ENCODE measurements around the gene AP1S3. TPM values are rescaled to one million over a fixed set of nuclear protein-coding genes. Genes with fewer than 3 reads are reported as not detected.

Gene AP1S3
- total and polyA plus RNA-seq, 2 of the 4 experiments (the other 2 are of a cell fraction) = 2.5 to 4.1 TPM

DNA sequence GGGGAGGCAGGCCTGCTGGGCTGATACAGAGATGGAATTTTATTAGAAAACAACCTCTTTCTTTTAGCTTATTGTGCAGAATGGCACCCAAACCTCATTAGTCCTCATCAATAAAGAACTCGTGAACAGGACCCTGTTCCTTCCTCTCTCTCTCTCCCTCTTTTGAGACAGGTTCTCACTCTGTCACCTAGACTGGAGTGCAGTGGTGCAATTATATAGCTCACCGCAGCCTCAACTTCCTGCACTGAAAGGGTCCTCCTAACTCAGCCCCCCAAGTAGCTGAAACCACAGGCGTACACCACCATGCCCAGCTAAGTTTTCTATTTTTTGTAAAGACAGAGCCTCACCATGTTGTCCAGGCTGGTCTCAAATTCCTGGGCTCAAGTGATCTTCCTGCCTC, 21.7 kb upstream of the AP1S3 start:
- H2BK120ac ChIP-seq (ENCODE audit: low read depth, low read length) = no peak overlapping the region
- H4K91ac ChIP-seq (ENCODE audit: insufficient read depth, low read depth, low read length) = no peak overlapping the region
- H3K27ac ChIP-seq (ENCODE audit: insufficient read depth, low read length) = no peak overlapping the region
- H2AK5ac ChIP-seq (ENCODE audit: low read depth, low read length) = no peak overlapping the region
- no peak overlapping the region for H4K5ac ChIP-seq (ENCODE audit: low read depth, low read length)
- DNase-seq (no peak), ATAC-seq (ENCODE audit: low read depth) (no peak)
- H3K4ac ChIP-seq (ENCODE audit: low read depth, low read length) = no peak overlapping the region
- no peak overlapping the region for H4K8ac ChIP-seq (ENCODE audit: low read depth in 2 of 2, low read length in 2 of 2)
- in situ Hi-C loops (cut with MboI; ENCODE audit: low sequenced_read_pairs) = no loop called here
- H2BK15ac ChIP-seq (ENCODE audit: low read depth, low read length) = no peak overlapping the region
- no peak overlapping the region for H3K9ac ChIP-seq (ENCODE audit: low read depth, low read length)
- WGBS, 2 experiments (ENCODE audit: extremely low coverage in 2 of 2, insufficient read length in 1 of 2) = no CpG with 5 or more reads among the region's 3 CpGs
- no peaks in the 10 kb centered on the region for H3K27me3 ChIP-seq (ENCODE audit: control insufficient read depth, insufficient read depth, low read length)
- H3K14ac ChIP-seq (replicated peaks; ENCODE audit: low read depth, low read length) = no peak overlapping the region
- no peak overlapping the region for H2BK20ac ChIP-seq (ENCODE audit: low read depth, low read length)
- H2BK5ac ChIP-seq (ENCODE audit: low read depth, low read length, poor library complexity, severe bottlenecking) = no peak overlapping the region
- H3K23ac ChIP-seq (ENCODE audit: low read depth, low read length) = no peak overlapping the region
- POLR2A ChIA-PET (ENCODE audit: unreplicated experiment) = no interaction called here
- H2AFZ ChIP-seq (replicated peaks; ENCODE audit: low read length, poor library complexity) = no peak overlapping the region
- TF ChIP-seq, protein P1, sequence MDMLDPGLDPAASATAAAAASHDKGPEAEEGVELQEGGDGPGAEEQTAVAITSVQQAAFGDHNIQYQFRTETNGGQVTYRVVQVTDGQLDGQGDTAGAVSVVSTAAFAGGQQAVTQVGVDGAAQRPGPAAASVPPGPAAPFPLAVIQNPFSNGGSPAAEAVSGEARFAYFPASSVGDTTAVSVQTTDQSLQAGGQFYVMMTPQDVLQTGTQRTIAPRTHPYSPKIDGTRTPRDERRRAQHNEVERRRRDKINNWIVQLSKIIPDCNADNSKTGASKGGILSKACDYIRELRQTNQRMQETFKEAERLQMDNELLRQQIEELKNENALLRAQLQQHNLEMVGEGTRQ (IDR thresholded peaks at IDR 0.05; ENCODE audit: low read depth, low read length) = no peak
- no peak for TF ChIP-seq MAZ (IDR thresholded peaks at IDR 0.05; ENCODE audit: borderline replicate concordance, low read depth, low read length)
- TF ChIP-seq SMC3 (IDR thresholded peaks at IDR 0.05; ENCODE audit: low read depth, low read length) = no peak
- no peak for TF ChIP-seq POLR2A (IDR thresholded peaks at IDR 0.05; ENCODE audit: low read depth, low read length)
- no peak for TF ChIP-seq CEBPB (IDR thresholded peaks at IDR 0.05; ENCODE audit: low read depth, low read length)
- TF ChIP-seq CHD1 (IDR thresholded peaks at IDR 0.05; ENCODE audit: low read depth, low read length) = no peak
- no peak for TF ChIP-seq RCOR1 (IDR thresholded peaks at IDR 0.05; ENCODE audit: insufficient replicate concordance, low read length)
- TF ChIP-seq RFX5 (IDR thresholded peaks at IDR 0.05; ENCODE audit: low read depth, low read length) = no peak
- TF ChIP-seq BHLHE40 (IDR thresholded peaks at IDR 0.05; ENCODE audit: low read depth, low read length) = no peak
- TF ChIP-seq FOS (IDR thresholded peaks at IDR 0.05; ENCODE audit: low read depth, low read length) = no peak
- no peak for TF ChIP-seq MXI1 (IDR thresholded peaks at IDR 0.05; ENCODE audit: borderline replicate concordance, low read depth, low read length)
- TF ChIP-seq, protein P2, sequence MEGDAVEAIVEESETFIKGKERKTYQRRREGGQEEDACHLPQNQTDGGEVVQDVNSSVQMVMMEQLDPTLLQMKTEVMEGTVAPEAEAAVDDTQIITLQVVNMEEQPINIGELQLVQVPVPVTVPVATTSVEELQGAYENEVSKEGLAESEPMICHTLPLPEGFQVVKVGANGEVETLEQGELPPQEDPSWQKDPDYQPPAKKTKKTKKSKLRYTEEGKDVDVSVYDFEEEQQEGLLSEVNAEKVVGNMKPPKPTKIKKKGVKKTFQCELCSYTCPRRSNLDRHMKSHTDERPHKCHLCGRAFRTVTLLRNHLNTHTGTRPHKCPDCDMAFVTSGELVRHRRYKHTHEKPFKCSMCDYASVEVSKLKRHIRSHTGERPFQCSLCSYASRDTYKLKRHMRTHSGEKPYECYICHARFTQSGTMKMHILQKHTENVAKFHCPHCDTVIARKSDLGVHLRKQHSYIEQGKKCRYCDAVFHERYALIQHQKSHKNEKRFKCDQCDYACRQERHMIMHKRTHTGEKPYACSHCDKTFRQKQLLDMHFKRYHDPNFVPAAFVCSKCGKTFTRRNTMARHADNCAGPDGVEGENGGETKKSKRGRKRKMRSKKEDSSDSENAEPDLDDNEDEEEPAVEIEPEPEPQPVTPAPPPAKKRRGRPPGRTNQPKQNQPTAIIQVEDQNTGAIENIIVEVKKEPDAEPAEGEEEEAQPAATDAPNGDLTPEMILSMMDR (conservative IDR thresholded peaks at IDR 0.05; ENCODE audit: low read depth, low read length) = no peak
- TF ChIP-seq NFE2L2 (IDR thresholded peaks at IDR 0.05; ENCODE audit: low read depth, low read length) = no peak
- no peak for TF ChIP-seq MAFK (IDR thresholded peaks at IDR 0.05; ENCODE audit: low read depth, low read length)
- no peak for TF ChIP-seq RAD21 (IDR thresholded peaks at IDR 0.05; ENCODE audit: low read length)
- TF ChIP-seq, protein P3, sequence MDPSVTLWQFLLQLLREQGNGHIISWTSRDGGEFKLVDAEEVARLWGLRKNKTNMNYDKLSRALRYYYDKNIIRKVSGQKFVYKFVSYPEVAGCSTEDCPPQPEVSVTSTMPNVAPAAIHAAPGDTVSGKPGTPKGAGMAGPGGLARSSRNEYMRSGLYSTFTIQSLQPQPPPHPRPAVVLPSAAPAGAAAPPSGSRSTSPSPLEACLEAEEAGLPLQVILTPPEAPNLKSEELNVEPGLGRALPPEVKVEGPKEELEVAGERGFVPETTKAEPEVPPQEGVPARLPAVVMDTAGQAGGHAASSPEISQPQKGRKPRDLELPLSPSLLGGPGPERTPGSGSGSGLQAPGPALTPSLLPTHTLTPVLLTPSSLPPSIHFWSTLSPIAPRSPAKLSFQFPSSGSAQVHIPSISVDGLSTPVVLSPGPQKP (IDR thresholded peaks at IDR 0.05; ENCODE audit: borderline replicate concordance, low read depth, low read length) = no peak
- no TSS peak for BruUV-seq (replicated peaks)
- CTCF ChIA-PET = no interaction called here
- dilution Hi-C loops (cut with HindIII; ENCODE audit: low sequenced_read_pairs, unreplicated experiment) = no loop called here
- no peak overlapping the region for H3K56ac ChIP-seq (ENCODE audit: extremely low read depth, insufficient read depth, low read length)
- intact Hi-C loops (cut with micrococcal nuclease) = no loop called here
- peaks cover 8% of the 10 kb centered on the region for H3K4me1 ChIP-seq (ENCODE audit: control insufficient read depth, insufficient read depth, low read length)
- H3K9me1 ChIP-seq (ENCODE audit: insufficient read depth, low read length) = peaks cover 8% of the 10 kb centered on the region; the same call in 1 of the 2 replicates
- peaks cover 2% of the 10 kb centered on the region; the same call in 1 of the 2 replicates for H3K36me3 ChIP-seq (ENCODE audit: control insufficient read depth, insufficient read depth, low read length)
- H3K9me3 ChIP-seq (ENCODE audit: control insufficient read depth, insufficient read depth, low read length) = no peaks in the 10 kb centered on the region
- H3K4me3 ChIP-seq (ENCODE audit: insufficient read depth, low read depth, low read length) = no peak overlapping the region
- H3K4me2 ChIP-seq (ENCODE audit: low read depth, low read length) = no peak overlapping the region
- H2AK9ac ChIP-seq (replicated peaks; ENCODE audit: low read depth, low read length, poor library complexity) = no peak overlapping the region
- no peak overlapping the region for H3K18ac ChIP-seq (ENCODE audit: low read depth, low read length)
- H4K20me1 ChIP-seq (ENCODE audit: insufficient read depth, low read length) = peaks cover 4% of the 10 kb centered on the region; the same call in 1 of the 2 replicates
- H3K79me1 ChIP-seq (ENCODE audit: low read depth in 1 of 2, low read length in 2 of 2) = no peaks in the 10 kb centered on the region

Measured in IMR-90 (cell line).